ENCODE measurements around the gene ATP10B. TPM values are rescaled to one million over a fixed set of nuclear protein-coding genes. Genes with fewer than 3 reads are reported as not detected.
"Not testable (repeated sequence)": the region's sequence is repeated elsewhere in the genome, so short reads cannot be mapped to it uniquely, and the experiment has no call there.

ATP10B gene, protein sequence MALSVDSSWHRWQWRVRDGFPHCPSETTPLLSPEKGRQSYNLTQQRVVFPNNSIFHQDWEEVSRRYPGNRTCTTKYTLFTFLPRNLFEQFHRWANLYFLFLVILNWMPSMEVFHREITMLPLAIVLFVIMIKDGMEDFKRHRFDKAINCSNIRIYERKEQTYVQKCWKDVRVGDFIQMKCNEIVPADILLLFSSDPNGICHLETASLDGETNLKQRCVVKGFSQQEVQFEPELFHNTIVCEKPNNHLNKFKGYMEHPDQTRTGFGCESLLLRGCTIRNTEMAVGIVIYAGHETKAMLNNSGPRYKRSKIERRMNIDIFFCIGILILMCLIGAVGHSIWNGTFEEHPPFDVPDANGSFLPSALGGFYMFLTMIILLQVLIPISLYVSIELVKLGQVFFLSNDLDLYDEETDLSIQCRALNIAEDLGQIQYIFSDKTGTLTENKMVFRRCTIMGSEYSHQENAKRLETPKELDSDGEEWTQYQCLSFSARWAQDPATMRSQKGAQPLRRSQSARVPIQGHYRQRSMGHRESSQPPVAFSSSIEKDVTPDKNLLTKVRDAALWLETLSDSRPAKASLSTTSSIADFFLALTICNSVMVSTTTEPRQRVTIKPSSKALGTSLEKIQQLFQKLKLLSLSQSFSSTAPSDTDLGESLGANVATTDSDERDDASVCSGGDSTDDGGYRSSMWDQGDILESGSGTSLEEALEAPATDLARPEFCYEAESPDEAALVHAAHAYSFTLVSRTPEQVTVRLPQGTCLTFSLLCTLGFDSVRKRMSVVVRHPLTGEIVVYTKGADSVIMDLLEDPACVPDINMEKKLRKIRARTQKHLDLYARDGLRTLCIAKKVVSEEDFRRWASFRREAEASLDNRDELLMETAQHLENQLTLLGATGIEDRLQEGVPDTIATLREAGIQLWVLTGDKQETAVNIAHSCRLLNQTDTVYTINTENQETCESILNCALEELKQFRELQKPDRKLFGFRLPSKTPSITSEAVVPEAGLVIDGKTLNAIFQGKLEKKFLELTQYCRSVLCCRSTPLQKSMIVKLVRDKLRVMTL (N-terminal part only)
- total RNA-seq (2014; rRNA removed; shearing (Covaris generic)) = not detected in 2 replicates

GRCh38 chr5:160852049-160852448 lies at the start of gene ATP10B:
TSS of gene ATP10B (minus strand) at chr5:160852211. CDS start at chr5:160688074, 164,137 bp downstream.
- Histone ChIP-seq H3K27me3 (replicated peaks) (no peaks in the 10 kb centered on the region), H3K4me3 (no peak within 1 kb of the TSS), H3K27ac (no peak within 1 kb of the TSS), H3K9me3 (replicated peaks) (no peaks in the 10 kb centered on the region; the same call in 1 of the 2 replicates), H3K36me3 (no peaks in the 10 kb centered on the region), H3K4me1 (replicated peaks) (no peaks in the 10 kb centered on the region)
- DNase-seq (ENCODE audit: low read depth in 1 of 2, low spot score in 2 of 2) = no peak

GRCh38 chr5:160901656-160902055 lies 49.6 kb upstream of the ATP10B start:
- H3K4me3 ChIP-seq = no peak overlapping the region
- no peaks in the 10 kb centered on the region for H3K9me3 ChIP-seq (replicated peaks)
- H3K4me1 ChIP-seq (replicated peaks) = no peaks in the 10 kb centered on the region
- no peak overlapping the region for H3K27ac ChIP-seq
- no peak for DNase-seq (ENCODE audit: low read depth in 1 of 2, low spot score in 2 of 2)
- no peaks in the 10 kb centered on the region for H3K27me3 ChIP-seq (replicated peaks)
- H3K36me3 ChIP-seq = no peaks in the 10 kb centered on the region

DNA sequence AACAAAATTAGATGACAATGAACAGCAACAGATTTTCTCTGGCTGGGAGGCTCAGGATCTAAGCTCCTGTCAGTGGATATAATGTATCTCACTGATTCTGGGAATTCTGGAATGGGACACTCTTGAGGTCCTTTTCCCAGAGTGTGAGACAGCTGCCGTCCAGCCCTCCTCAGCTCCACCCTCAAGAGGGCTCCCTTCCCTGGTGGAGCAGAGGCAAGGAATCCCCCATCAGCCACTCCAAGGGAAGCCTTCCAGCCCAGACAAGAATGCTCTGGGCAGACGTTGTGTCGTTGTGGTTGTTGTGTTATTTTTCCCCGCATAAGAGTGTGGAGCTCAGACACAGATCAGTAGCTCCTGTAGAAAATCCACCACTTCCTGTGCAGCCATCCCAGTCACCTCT lies 47.7 kb upstream of the ATP10B start:
- H3K27me3 ChIP-seq (replicated peaks) = no peaks in the 10 kb centered on the region
- no peaks in the 10 kb centered on the region for H3K4me1 ChIP-seq (replicated peaks)
- no peak overlapping the region for H3K27ac ChIP-seq
- H3K9me3 ChIP-seq (replicated peaks) = no peaks in the 10 kb centered on the region
- DNase-seq (ENCODE audit: low read depth in 1 of 2, low spot score in 2 of 2) = no peak
- no peaks in the 10 kb centered on the region for H3K36me3 ChIP-seq
- H3K4me3 ChIP-seq = no peak overlapping the region

- H3K4me3 ChIP-seq; DNase-seq (ENCODE audit: low read depth in 1 of 2, low spot score in 2 of 2); H3K36me3 ChIP-seq; H3K4me1 ChIP-seq (replicated peaks); H3K27ac ChIP-seq; H3K27me3 ChIP-seq (replicated peaks); H3K9me3 ChIP-seq (replicated peaks): not testable (repeated sequence)
Measured at GRCh38 chr5:160893180-160893964, 41.4 kb upstream of the ATP10B start.

DNA sequence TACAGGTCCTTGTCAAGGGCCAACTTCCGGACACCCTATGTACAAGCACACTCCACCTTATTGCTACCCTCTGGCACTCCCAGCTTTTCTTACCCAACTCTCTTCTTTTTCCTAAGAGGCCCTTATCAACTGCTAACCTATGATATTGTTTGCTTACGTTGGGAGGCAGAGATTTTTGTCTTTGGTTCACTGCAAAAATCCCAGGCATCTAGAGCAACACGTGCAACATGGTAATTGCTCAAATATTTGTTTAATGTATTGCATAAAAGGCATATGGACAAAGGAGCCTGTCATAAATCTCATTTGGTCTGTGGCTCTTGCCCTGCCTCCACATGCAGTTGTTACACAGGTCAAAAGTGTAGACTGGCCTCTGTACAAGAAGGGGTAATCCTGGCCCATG lies 35.8 kb upstream of the ATP10B start:
- H3K27me3 ChIP-seq (replicated peaks) = no peaks in the 10 kb centered on the region; the same call in 1 of the 2 replicates

GRCh38 chr5:160873560-160874200 lies 21.7 kb upstream of the ATP10B start:
- H3K27ac ChIP-seq; H3K36me3 ChIP-seq; H3K4me1 ChIP-seq (replicated peaks); H3K27me3 ChIP-seq (replicated peaks); DNase-seq (ENCODE audit: low read depth in 1 of 2, low spot score in 2 of 2); H3K9me3 ChIP-seq (replicated peaks); H3K4me3 ChIP-seq: not testable (repeated sequence)

More for the DNA sequence above, 35.8 kb upstream of the ATP10B start:
- H3K27ac ChIP-seq = no peak overlapping the region
- DNase-seq (ENCODE audit: low read depth in 1 of 2, low spot score in 2 of 2) = no peak
- no peak overlapping the region for H3K4me3 ChIP-seq
- H3K9me3 ChIP-seq (replicated peaks) = no peaks in the 10 kb centered on the region
- no peaks in the 10 kb centered on the region for H3K36me3 ChIP-seq
- H3K4me1 ChIP-seq (replicated peaks) = no peaks in the 10 kb centered on the region

- no peak for DNase-seq (ENCODE audit: low read depth in 1 of 2, low spot score in 2 of 2)
- no peaks in the 10 kb centered on the region for H3K36me3 ChIP-seq
- no peak overlapping the region for H3K27ac ChIP-seq
Measured at GRCh38 chr5:160869989-160870521, 18.0 kb upstream of the ATP10B start.

GRCh38 chr5:160867976-160868375 lies 16.0 kb upstream of the ATP10B start:
- H3K4me3 ChIP-seq = no peak overlapping the region
- no peaks in the 10 kb centered on the region; the same call in 1 of the 2 replicates for H3K9me3 ChIP-seq (replicated peaks)
- H3K27ac ChIP-seq = no peak overlapping the region
- no peaks in the 10 kb centered on the region for H3K27me3 ChIP-seq (replicated peaks)
- DNase-seq (ENCODE audit: low read depth in 1 of 2, low spot score in 2 of 2) = no peak
- H3K36me3 ChIP-seq = no peaks in the 10 kb centered on the region
- no peaks in the 10 kb centered on the region for H3K4me1 ChIP-seq (replicated peaks)

More at GRCh38 chr5:160869989-160870521, 18.0 kb upstream of the ATP10B start:
- Histone ChIP-seq H3K27me3 (replicated peaks) (no peaks in the 10 kb centered on the region), H3K9me3 (replicated peaks) (peaks cover 2% of the 10 kb centered on the region; the same call in 1 of the 2 replicates), H3K4me3 (no peak overlapping the region), H3K4me1 (replicated peaks) (no peaks in the 10 kb centered on the region)

GRCh38 chr5:160851451-160851850 lies 560 bp downstream of the ATP10B start:
- Histone ChIP-seq H3K4me1 (replicated peaks) (no peaks in the 10 kb centered on the region), H3K36me3 (no peaks in the 10 kb centered on the region), H3K9me3 (replicated peaks) (no peaks in the 10 kb centered on the region; the same call in 1 of the 2 replicates), H3K4me3 (no peak overlapping the region), H3K27me3 (replicated peaks) (no peaks in the 10 kb centered on the region), H3K27ac (no peak overlapping the region)
- DNase-seq (ENCODE audit: low read depth in 1 of 2, low spot score in 2 of 2) = no peak

DNA sequence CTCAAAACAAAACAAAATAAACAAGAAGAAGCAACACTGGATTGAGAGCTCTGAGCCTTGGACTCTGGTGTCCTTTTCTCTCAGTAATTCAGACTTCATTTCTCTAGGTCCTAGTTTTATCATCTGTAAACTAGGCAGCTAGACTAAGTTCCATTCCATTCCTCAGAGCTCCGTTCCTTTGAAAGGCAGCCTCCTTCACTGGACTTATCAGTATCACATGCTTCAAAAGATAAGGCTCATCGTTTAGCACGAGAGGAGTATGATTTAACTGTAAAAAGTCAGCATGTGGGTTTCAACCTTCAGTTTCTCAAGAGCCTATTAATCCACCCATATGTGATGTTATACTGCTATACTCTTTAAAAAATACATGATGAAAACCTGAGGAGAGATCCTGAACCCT lies 1.6 kb downstream of the ATP10B start:
- H3K27ac ChIP-seq = no peak overlapping the region

DNA sequence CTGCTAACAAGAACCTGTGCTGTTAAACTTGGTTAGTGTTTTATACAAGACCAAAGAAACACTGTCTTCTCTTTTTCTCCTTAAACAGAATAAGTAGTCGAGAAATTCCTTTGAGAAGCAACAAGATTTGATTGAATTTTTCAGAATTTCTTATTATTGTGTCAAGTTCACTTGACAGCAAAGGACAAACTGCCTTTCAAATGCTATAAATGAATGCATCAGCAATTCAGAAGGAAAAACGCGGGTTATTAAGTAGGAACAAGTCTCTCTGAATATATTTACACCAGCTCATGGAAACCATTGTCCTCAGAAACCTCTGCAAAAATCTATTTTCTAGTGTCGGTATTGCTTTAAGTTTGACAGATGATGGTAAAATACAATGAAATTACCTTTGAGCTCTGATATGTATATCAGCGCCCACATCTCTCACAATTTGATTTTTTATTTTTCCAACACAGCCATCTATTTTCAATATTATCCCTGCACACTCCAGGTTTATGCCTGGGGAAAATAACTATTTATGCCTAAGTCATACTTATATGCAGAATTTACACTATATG lies 4.4 kb downstream of the ATP10B start:
- no peak overlapping the region for H3K4me3 ChIP-seq
- no peaks in the 10 kb centered on the region for H3K27me3 ChIP-seq (replicated peaks)
- DNase-seq (ENCODE audit: low read depth in 1 of 2, low spot score in 2 of 2) = no peak
- H3K9me3 ChIP-seq (replicated peaks) = no peaks in the 10 kb centered on the region
- H3K36me3 ChIP-seq = no peaks in the 10 kb centered on the region
- H3K27ac ChIP-seq = no peak overlapping the region
- H3K4me1 ChIP-seq (replicated peaks) = no peaks in the 10 kb centered on the region

More for the DNA sequence above, 1.6 kb downstream of the ATP10B start:
- H3K4me3 ChIP-seq = no peak overlapping the region
- H3K4me1 ChIP-seq (replicated peaks) = no peaks in the 10 kb centered on the region
- no peaks in the 10 kb centered on the region; the same call in 1 of the 2 replicates for H3K9me3 ChIP-seq (replicated peaks)
- DNase-seq (ENCODE audit: low read depth in 1 of 2, low spot score in 2 of 2) = no peak
- H3K36me3 ChIP-seq = no peaks in the 10 kb centered on the region
- no peaks in the 10 kb centered on the region for H3K27me3 ChIP-seq (replicated peaks)

DNA sequence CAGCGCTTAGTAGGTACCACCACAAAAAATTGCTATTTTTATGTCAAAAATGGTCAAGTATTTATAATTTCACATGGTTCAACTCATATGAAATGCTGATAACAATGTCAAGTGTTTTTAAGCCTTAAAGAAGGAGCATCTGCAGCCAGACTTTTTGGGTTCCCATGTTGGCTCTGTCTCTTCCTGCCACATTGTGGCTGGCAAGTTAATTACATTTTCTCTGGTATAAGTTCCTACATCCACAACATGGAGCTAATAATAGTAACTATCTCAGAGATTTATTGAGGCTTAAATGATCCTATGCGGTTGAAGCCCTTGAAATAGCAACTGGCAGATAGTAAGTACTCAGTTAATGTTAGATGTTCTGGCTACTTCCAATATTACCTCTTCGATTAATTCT lies 5.4 kb downstream of the ATP10B start:
- H3K27ac ChIP-seq = no peak overlapping the region
- H3K9me3 ChIP-seq (replicated peaks) = no peaks in the 10 kb centered on the region
- H3K4me3 ChIP-seq = no peak overlapping the region
- no peak for DNase-seq (ENCODE audit: low read depth in 1 of 2, low spot score in 2 of 2)
- H3K36me3 ChIP-seq = no peaks in the 10 kb centered on the region
- no peaks in the 10 kb centered on the region for H3K27me3 ChIP-seq (replicated peaks)
- H3K4me1 ChIP-seq (replicated peaks) = no peaks in the 10 kb centered on the region
